Heart right ventricle (tissue), 16 donors: Measurements from ENCODE around the gene HPCA. TPM values are rescaled to one million over a fixed set of nuclear protein-coding genes. Genes with fewer than 3 reads are reported as not detected.

ENCODE experiments used
- ATAC-seq, 8 donors: fragments of 200-7000 bp; cut with Tn5 transposase; one replicate each; pipeline ENCODE4 v1.9.1; 2020; ENCODE audit warnings: mild to moderate bottlenecking in 8 of 8, moderate library complexity in 8 of 8, moderate number of reproducible peaks in 1 of 8
- DNase-seq, 2 donors: peaks; one replicate each; pipeline ENCODE4 v3.0.0-alpha.2; 2020
- H3K27ac ChIP-seq, 10 donors: fragments of 200-600 bp; sonication (generic) in 2 of 10; one replicate each; pipeline versions ENCODE4 v1.5.0 to v1.8.0; 2020 to 2022; ENCODE audit warnings: mild to moderate bottlenecking in 3 of 10
- H3K27me3 ChIP-seq, 7 donors: fragments of 200-600 bp; one replicate each; pipeline ENCODE4 v1.8.0; 2021 to 2022; ENCODE audit warnings: mild to moderate bottlenecking in 2 of 7
- H3K36me3 ChIP-seq, 9 donors: fragments of 200-600 bp; sonication (generic) in 1 of 9; one replicate each; pipeline versions ENCODE4 v1.5.0 to v1.8.0; 2020 to 2022; ENCODE audit warnings: mild to moderate bottlenecking in 2 of 9
- H3K4me1 ChIP-seq, 9 donors: fragments of 200-600 bp; sonication (generic) in 1 of 9; one replicate each; pipeline versions ENCODE4 v1.5.0 to v1.8.0; 2020 to 2022; ENCODE audit warnings: mild to moderate bottlenecking in 4 of 9
- H3K4me3 ChIP-seq, 10 donors: fragments of 200-600 bp; sonication (generic) in 2 of 10; one replicate each; pipeline versions ENCODE4 v1.5.0 to v1.8.0; 2020 to 2022; ENCODE audit warnings: mild to moderate bottlenecking in 7 of 10, moderate library complexity in 2 of 10
- H3K9me3 ChIP-seq, 11 donors: fragments of 200-600 bp in 10 of 11; sonication (generic) in 2 of 11; one replicate each; pipeline versions ENCODE4 v1.5.0 to v1.8.0; 2013 to 2022; ENCODE audit warnings: mild to moderate bottlenecking in 2 of 11, control low read depth in 1 of 11, moderate library complexity in 1 of 11
- CTCF ChIP-seq, 9 donors: fragments of 200-600 bp; sonication (generic) in 2 of 9; IDR thresholded peaks; one replicate each; pipeline versions ENCODE4 v1.5.0 to v1.8.0; 2021 to 2022; ENCODE audit warnings: antibody characterized with exemption in 9 of 9, mild to moderate bottlenecking in 5 of 9, moderate library complexity in 1 of 9
- WGBS, 2 donors: extraction: QIAGEN DNeasy Blood & Tissue Kit; methylation state at CpG; one replicate each; pipeline ENCODE4 v1.1.7; 2013; ENCODE audit warnings: inconsistent platforms in 1 of 2; 5-methylcytosine and 5-hydroxymethylcytosine counted together
- intact Hi-C, 10 donors: fragments of 100-400 bp; cut with DNase I; formaldehyde crosslinking; loops; one replicate each; pipeline versions ENCODE4 v1.11.1 to v1.14.2; 2022
- polyA plus RNA-seq, 2 donors: library from polyadenylated mRNA; stranded (reverse); fragments of 200-250 nt; gene quantifications; one replicate each; pipeline ENCODE4 v1.2.3, GENCODE V29; 2013
- total RNA-seq, 10 donors: library from RNA; stranded (reverse); fragmentation: NEBNext Ultra II Directional in 3 of 10; extraction: Animal tissue kit (Norgen Biotek cat#: 25700) in 3 of 10; gene quantifications; one replicate each; pipeline versions ENCODE4 v1.2.1 to v1.2.4, GENCODE V29; 2021 to 2023
- donor health status: Arrhythmogenic right ventricular cardiomyopathy.
- donor health status: ischemic (EF 13 %, LVEDD 7.1; RV severe dilation, severe dysfunction).
- donor health status: healthy with polysubstance abuse.
- donor health status: DM: no; HTN: yes; CAD: no.
- donor health status: DM: no; HTN: no; CAD: no.
- donor health status: ischemic (EF 25% LVEDD 6.9; RV normal size, moderate dysfunction).
- donor health status: ischemic (EF 25% LVEDD 5.7; RV mildly dilated, moderate dysfunction).
- donor health status: healthy.
- donor health status: DM: yes; HTN: yes; CAD: no.
- donor health status: Ischemic cardiomyopathy.
- donor health status: ischemic (EF 35%, LVEDD 5.7; RV mildly dilated, moderate dysfunction).
- donor health status: nonischemic (EF 11% LVEDD 7.7; RV severe dilation, severe dysfunction).
- donor health status: DM: yes; HTN: yes; CAD: no.
- donor health status: PGD.
- donor health status: ischemic (EF 29% LVEDD 5.4; RV normal size, mild dysfunction).
- donor health status: nonischemic (EF 23%, LVEDD 6.1; RV moderate dilation, normal function).

HPCA gene
- total and polyA plus RNA-seq, 12 donors, result not detected

GRCh38 chr1:32878183-32878582, 8.1 kb upstream of the HPCA start:
- Histone ChIP-seq H3K27me3 (peaks cover 0 to 16% (median 0%) of the 10 kb centered on the region in 7 donors), H3K4me1 (peaks cover 8 to 47% (median 26%) of the 10 kb centered on the region in 9 donors), H3K4me3 (no peak overlapping the region), H3K27ac (peak overlapping the region in 1 of 10 donors; percentile 23), H3K36me3 (no peaks in the 10 kb centered on the region), H3K9me3 (no peaks in the 10 kb centered on the region)
- WGBS, 2 donors, result 59 to 60% methylated on average over 6 of the region's 6 CpGs
- intact Hi-C loops, result loop anchor here in 6 of 10 donors (5.0 to 10.0 kb wide), 4 partner anchors 53 to 363 kb away; no protein-coding TSS in a partner anchor
- ATAC-seq (peak in 2 of 8 donors; percentile 3 to 5), DNase-seq (no peak)
- TF ChIP-seq CTCF (IDR thresholded peaks at IDR 0.05), result no peak

GRCh38 chr1:32878637-32879041, 7.7 kb upstream of the HPCA start:
- Histone ChIP-seq H3K27me3 (peaks cover 0 to 14% (median 0%) of the 10 kb centered on the region in 7 donors), H3K4me1 (peaks cover 8 to 47% (median 26%) of the 10 kb centered on the region in 9 donors), H3K36me3 (no peaks in the 10 kb centered on the region), H3K9me3 (no peaks in the 10 kb centered on the region), H3K4me3 (no peak overlapping the region), H3K27ac (no peak overlapping the region)
- 70 to 71% methylated on average over 5 of the region's 5 CpGs for WGBS, 2 donors
- no peak for TF ChIP-seq CTCF (IDR thresholded peaks at IDR 0.05)
- intact Hi-C loops, result loop anchor here in 6 of 10 donors (5.0 to 10.0 kb wide), 4 partner anchors 54 to 364 kb away; no protein-coding TSS in a partner anchor
- DNase-seq (no peak), ATAC-seq (no peak)

- DNase-seq (no peak), ATAC-seq (no peak)
- H3K27me3 ChIP-seq, result peaks cover 0 to 36% (median 19%) of the 10 kb centered on the region in 7 donors
- 69 to 76% methylated on average over 5 of the region's 5 CpGs for WGBS, 2 donors
- intact Hi-C loops, result no loop called here
- H3K4me1 ChIP-seq, result peaks cover 9 to 50% (median 31%) of the 10 kb centered on the region in 9 donors
- no peak overlapping the region for H3K4me3 ChIP-seq
- H3K27ac ChIP-seq, result peak overlapping the region in 2 of 10 donors; percentile 37 to 69
- no peak for TF ChIP-seq CTCF (IDR thresholded peaks at IDR 0.05)
- H3K36me3 ChIP-seq, result no peaks in the 10 kb centered on the region
- no peaks in the 10 kb centered on the region for H3K9me3 ChIP-seq
Measured at GRCh38 chr1:32881291-32881690, 5.0 kb upstream of the HPCA start.

- ATAC-seq (peak; percentile 77 to 91 (median 84)), DNase-seq (peak; percentile 71 to 75)
- Histone ChIP-seq H3K4me3 (no peak overlapping the region), H3K9me3 (no peaks in the 10 kb centered on the region), H3K27ac (peak overlapping the region in 8 of 10 donors; percentile 37 to 73 (median 61)), H3K36me3 (no peaks in the 10 kb centered on the region), H3K4me1 (peaks cover 9 to 47% (median 33%) of the 10 kb centered on the region in 9 donors), H3K27me3 (peaks cover 5 to 37% (median 28%) of the 10 kb centered on the region in 7 donors)
- intact Hi-C loops, result no loop called here
- 18 to 23% methylated on average over 22 of the region's 22 CpGs for WGBS, 2 donors
- no peak for TF ChIP-seq CTCF (IDR thresholded peaks at IDR 0.05)
Measured at GRCh38 chr1:32881871-32882850, 4.1 kb upstream of the HPCA start.
